SK-N-SH treated with all-trans-retinoic acid at 6 μM for 48 hours (cell line): Measurements from ENCODE around the gene MEOX1.

Experiments used
- ATAC-seq: fragments of 200-7000 bp; cut with Tn5 transposase; 3 replicates; pipeline ENCODE4 v1.9.1; 2020; ENCODE audit warnings: mild to moderate bottlenecking, moderate library complexity
- CREB5 ChIP-seq: fragments of 250-450 bp; sonication (Bioruptor Pico); IDR thresholded peaks from 2 replicates; pipeline ENCODE4 v1.5.1; 2020; ENCODE audit warnings: low read depth, mild to moderate bottlenecking, moderate library complexity
- CSDC2 ChIP-seq: fragments of 250-450 bp; sonication (Bioruptor Pico); IDR thresholded peaks from 2 replicates; pipeline ENCODE4 v1.5.0; 2020; ENCODE audit warnings: mild to moderate bottlenecking, moderate library complexity
- CSRNP3 ChIP-seq: fragments of 250-450 bp; sonication (Bioruptor Pico); IDR thresholded peaks from 2 replicates; pipeline ENCODE4 v1.5.1; 2021; ENCODE audit warnings: mild to moderate bottlenecking, moderate library complexity
- ESRRG ChIP-seq: fragments of 250-450 bp; sonication (Bioruptor Pico); IDR thresholded peaks from 2 replicates; pipeline ENCODE4 v1.6.1; 2021; ENCODE audit warnings: mild to moderate bottlenecking
- GLIS3 ChIP-seq: fragments of 250-450 bp; sonication (Bioruptor Pico); IDR thresholded peaks from 2 replicates; pipeline ENCODE4 v1.5.0; 2020; ENCODE audit warnings: mild to moderate bottlenecking, moderate library complexity
- ISL1 ChIP-seq: fragments of 250-450 bp; sonication (Bioruptor Pico); IDR thresholded peaks from 2 replicates; pipeline ENCODE4 v2.1.2; 2022; ENCODE audit warnings: mild to moderate bottlenecking, moderate library complexity
- OSR1 ChIP-seq: fragments of 250-450 bp; sonication (Bioruptor Pico); IDR thresholded peaks from 2 replicates; pipeline ENCODE4 v1.8.0; 2022; ENCODE audit warnings: moderate library complexity, mild to moderate bottlenecking, inconsistent platforms
- PATZ1 ChIP-seq: fragments of 250-450 bp; sonication (Bioruptor Pico); IDR thresholded peaks from 2 replicates; pipeline ENCODE4 v1.8.0; 2020; ENCODE audit warnings: mild to moderate bottlenecking, moderate library complexity, borderline replicate concordance
- PPARA ChIP-seq: fragments of 250-450 bp; sonication (Bioruptor Pico); IDR thresholded peaks from 2 replicates; pipeline ENCODE4 v1.5.0; 2020; ENCODE audit warnings: mild to moderate bottlenecking, borderline replicate concordance
- RARB ChIP-seq: fragments of 250-450 bp; sonication (Bioruptor Pico); IDR thresholded peaks from 2 replicates; pipeline ENCODE4 v1.8.0; 2021; ENCODE audit warnings: mild to moderate bottlenecking, moderate library complexity
- SNAI2 ChIP-seq: fragments of 250-450 bp; sonication (Bioruptor Pico); IDR thresholded peaks from 2 replicates; pipeline ENCODE4 v1.5.0; 2020; ENCODE audit warnings: mild to moderate bottlenecking, moderate library complexity
- TCF4 ChIP-seq: fragments of 250-450 bp; sonication (Bioruptor Pico); IDR thresholded peaks from 2 replicates; pipeline ENCODE4 v1.8.0; 2021; ENCODE audit warnings: mild to moderate bottlenecking, moderate library complexity, borderline replicate concordance
- TOX ChIP-seq: fragments of 250-450 bp; sonication (Bioruptor Pico); IDR thresholded peaks from 2 replicates; pipeline ENCODE4 v1.8.0; 2021; ENCODE audit warnings: mild to moderate bottlenecking, moderate library complexity, borderline replicate concordance
- TSHZ2 ChIP-seq: fragments of 250-450 bp; sonication (Bioruptor Pico); IDR thresholded peaks from 2 replicates; pipeline ENCODE4 v1.5.0; 2020; ENCODE audit warnings: mild to moderate bottlenecking, moderate library complexity
- ZC3H10 ChIP-seq: fragments of 250-450 bp; sonication (Bioruptor Pico); IDR thresholded peaks from 2 replicates; pipeline ENCODE4 v1.5.1; 2021; ENCODE audit warnings: mild to moderate bottlenecking, moderate library complexity
- ZFP3 ChIP-seq: fragments of 250-450 bp; sonication (Bioruptor Pico); IDR thresholded peaks from 2 replicates; pipeline ENCODE4 v1.5.0; 2020; ENCODE audit warnings: mild to moderate bottlenecking, moderate library complexity
- ZFP30 ChIP-seq: fragments of 450-650 bp; formaldehyde crosslinking; IDR thresholded peaks from 2 replicates; pipeline ENCODE4 v1.5.0; 2022; ENCODE audit warnings: mild to moderate bottlenecking, moderate library complexity
- ZNF565 ChIP-seq: fragments of 450-650 bp; formaldehyde crosslinking; conservative IDR thresholded peaks from 2 replicates; pipeline ENCODE4 v1.5.0; 2020; ENCODE audit warnings: low read depth, mild to moderate bottlenecking, moderate library complexity
- ZNF70 ChIP-seq: fragments of 450-650 bp; formaldehyde crosslinking; IDR thresholded peaks from 2 replicates; pipeline ENCODE4 v1.5.0; 2020; ENCODE audit warnings: mild to moderate bottlenecking, moderate library complexity
- ZNF8 ChIP-seq: fragments of 450-650 bp; formaldehyde crosslinking; IDR thresholded peaks from 2 replicates; pipeline ENCODE4 v1.5.0; 2020; ENCODE audit warnings: mild to moderate bottlenecking, moderate library complexity

Gene MEOX1

GRCh38 chr17:43648916-43649315 lies 12.8 kb downstream of the MEOX1 start (continued):
- TF ChIP-seq TSHZ2 (no peak), ZNF70 (CRISPR knock-in tag) (no peak), PATZ1 (CRISPR knock-in tag) (no peak), CSRNP3 (CRISPR knock-in tag) (no peak), ESRRG (CRISPR knock-in tag) (no peak), ISL1 (CRISPR knock-in tag) (no peak), TCF4 (no peak), PPARA (CRISPR knock-in tag) (no peak), CSDC2 (no peak)

GRCh38 chr17:43645765-43646481 lies 15.8 kb downstream of the MEOX1 start:
- ATAC-seq = no peak

GRCh38 chr17:43645450-43645764 lies 16.3 kb downstream of the MEOX1 start:
- TF ChIP-seq ZNF70 (CRISPR knock-in tag) (no peak), CSRNP3 (CRISPR knock-in tag) (no peak), OSR1 (CRISPR knock-in tag) (no peak)
- no peak for ATAC-seq

More at GRCh38 chr17:43645765-43646481, 15.8 kb downstream of the MEOX1 start:
- TF ChIP-seq TCF4 (no peak), ZNF565 (no peak), TOX (CRISPR knock-in tag) (no peak), RARB (CRISPR knock-in tag) (no peak), CSDC2 (no peak), CSRNP3 (CRISPR knock-in tag) (no peak)

- no peak for ATAC-seq
- TF ChIP-seq CSDC2 = no peak
- TF ChIP-seq ZC3H10 (CRISPR knock-in tag) = no peak
- TF ChIP-seq GLIS3 (CRISPR knock-in tag) = no peak
- TF ChIP-seq CSRNP3 (CRISPR knock-in tag) = no peak
- TF ChIP-seq ZNF70 (CRISPR knock-in tag) = no peak
- no peak for TF ChIP-seq PPARA (CRISPR knock-in tag)
- no peak for TF ChIP-seq ZNF8 (CRISPR knock-in tag)
- no peak for TF ChIP-seq ZFP3 (CRISPR knock-in tag)
- TF ChIP-seq TOX (CRISPR knock-in tag) = no peak
- no peak for TF ChIP-seq TCF4
- no peak for TF ChIP-seq TSHZ2
- TF ChIP-seq ZFP30 (CRISPR knock-in tag) = no peak
- no peak for TF ChIP-seq CREB5 (CRISPR knock-in tag)
- TF ChIP-seq ISL1 (CRISPR knock-in tag) = no peak
- TF ChIP-seq SNAI2 = no peak
Measured at GRCh38 chr17:43644081-43644480, 17.6 kb downstream of the MEOX1 start.
